Measurements from ENCODE around the gene LMX1B. TPM values are rescaled to one million over a fixed set of nuclear protein-coding genes. Genes with fewer than 3 reads are reported as not detected.

The LMX1B gene
- total RNA-seq, 1 experiment from 2014 or later, result 12.4 TPM

GRCh38 chr9:126609711-126610388 is 3.9 kb upstream of the LMX1B start:
- ATAC-seq, result no peak
- POLR2A ChIA-PET, result interaction anchor here (0.7 to 1.2 kb wide), 2 partner anchors 40 to 67 kb away, joined by 3 to 6 read pairs; no protein-coding TSS in a partner anchor

GRCh38 chr9:126611193-126611591 is 2.5 kb upstream of the LMX1B start:
- ATAC-seq, result peak; percentile 5
- CTCF ChIA-PET, result interaction anchor here (1.0 to 3.3 kb wide), 9 partner anchors 12 to 170 kb away, joined by 3 to 14 read pairs (median 8); no protein-coding TSS in a partner anchor
- POLR2A ChIA-PET, result no interaction called here
- Mint-ChIP-seq H3K36me3 (no peaks in the 10 kb centered on the region), H3K4me1 (peaks cover 26% of the 10 kb centered on the region), H3K27me3 (ENCODE audit: low read depth) (peaks cover 94% of the 10 kb centered on the region), H3K27ac (no peak overlapping the region), H3K4me3 (peak overlapping the region; percentile 58), H3K9me3 (no peaks in the 10 kb centered on the region)
- TF ChIP-seq ZBTB43 (CRISPR knock-in tag; IDR thresholded peaks at IDR 0.05) (no peak), PRDM15 (CRISPR knock-in tag; IDR thresholded peaks at IDR 0.05) (no peak), MAX (CRISPR knock-in tag; IDR thresholded peaks at IDR 0.05) (peak; percentile 62; the same call in 1 of the 2 replicates), ZNF232 (CRISPR knock-in tag; IDR thresholded peaks at IDR 0.05) (no peak), ZNF281 (CRISPR knock-in tag; IDR thresholded peaks at IDR 0.05) (0 out of 2 replicates have a peak, but pooled peaks have one; percentile 12)
- DNase-seq (ENCODE audit: low spot score), result no peak

More at GRCh38 chr9:126609711-126610388, 3.9 kb upstream of the LMX1B start:
- Mint-ChIP-seq H3K4me1 (peaks cover 20% of the 10 kb centered on the region), H3K9me3 (no peaks in the 10 kb centered on the region), H3K27ac (no peak overlapping the region), H3K36me3 (no peaks in the 10 kb centered on the region), H3K27me3 (ENCODE audit: low read depth) (peaks cover 88% of the 10 kb centered on the region), H3K4me3 (peak overlapping the region; percentile 30)
- TF ChIP-seq KAT7 (CRISPR knock-in tag; IDR thresholded peaks at IDR 0.05; ENCODE audit: borderline replicate concordance) (no peak), PREB (CRISPR knock-in tag; IDR thresholded peaks at IDR 0.05; ENCODE audit: borderline replicate concordance) (no peak), IRF2 (CRISPR knock-in tag; IDR thresholded peaks at IDR 0.05; ENCODE audit: borderline replicate concordance, low read depth) (no peak), CBFB (CRISPR knock-in tag; IDR thresholded peaks at IDR 0.05; ENCODE audit: low read depth) (no peak), JAZF1 (CRISPR knock-in tag; IDR thresholded peaks at IDR 0.05) (no peak), ZNF396 (CRISPR knock-in tag; IDR thresholded peaks at IDR 0.05; ENCODE audit: borderline replicate concordance) (no peak)
- DNase-seq (ENCODE audit: low spot score), result no peak
- CTCF ChIA-PET, result interaction anchor here (0.5 to 4.2 kb wide), 17 partner anchors 10 to 262 kb away, joined by 3 to 17 read pairs (median 7); no protein-coding TSS in a partner anchor

Data from WTC11 (cell line).